Gastroesophageal sphincter (tissue), 3 donors: ENCODE data around the gene MYO18B.

Source experiments
- CTCF ChIP-seq, 4 experiments: fragments of 200-600 bp in 2 of 4; fragments of 450-650 bp in 2 of 4; sonication (generic) in 1 of 4; IDR thresholded peaks; one replicate each; pipeline ENCODE4 v1.5.1; 2017 to 2019; ENCODE audit warnings: antibody characterized with exemption in 4 of 4, mild to moderate bottlenecking in 2 of 4, moderate library complexity in 2 of 4
- POLR2A ChIP-seq, 2 donors: fragments of 450-650 bp; IDR thresholded peaks; one replicate each; pipeline ENCODE4 v1.6.1; 2017; ENCODE audit warnings: antibody characterized with exemption in 2 of 2, mild to moderate bottlenecking in 2 of 2, moderate library complexity in 1 of 2
- POLR2AphosphoS5 ChIP-seq: sonication (generic); formaldehyde crosslinking; IDR thresholded peaks from one replicate; pipeline ENCODE4 v1.6.1; 2017; ENCODE audit warnings: antibody characterized with exemption

GRCh38 chr22:25779890-25780289 is 37.9 kb downstream of the MYO18B start:
- TF ChIP-seq CTCF (IDR thresholded peaks at IDR 0.05) (no peak), POLR2AphosphoS5 (no peak), POLR2A (IDR thresholded peaks at IDR 0.05) (no peak)
